HepG2 (cell line): ENCODE results near the gene FAM181A. TPM values are rescaled to one million over a fixed set of nuclear protein-coding genes. Genes with fewer than 3 reads are reported as not detected.

ENCODE experiments used
- GABPA ChIP-seq, 2 experiments: IDR thresholded peaks; 2 replicates each; pipeline ENCODE4 v1.6.1; 2011 to 2016; ENCODE audit warnings: low read depth in 2 of 2, low read length in 1 of 2, missing biosample characterization in 1 of 2, missing genetic modification characterization in 1 of 2
- GATA4 ChIP-seq: sonication (generic); IDR thresholded peaks from 2 replicates; pipeline ENCODE4 v1.6.1; 2016; ENCODE audit warnings: antibody characterized with exemption, low read depth, borderline replicate concordance
- ISX ChIP-seq: sonication (generic); formaldehyde crosslinking; conservative IDR thresholded peaks from 2 replicates; pipeline ENCODE4 v1.5.0; 2020; ENCODE audit warnings: missing genetic modification reagents
- NFYC ChIP-seq: IDR thresholded peaks from 2 replicates; pipeline ENCODE4 v1.6.1; 2016; ENCODE audit warnings: missing genetic modification reagents, missing compliant biosample characterization
- NONO ChIP-seq, 2 experiments: fragments of 450-650 bp in 1 of 2; sonication (generic) in 1 of 2; formaldehyde crosslinking in 1 of 2; IDR thresholded peaks in 1 of 2; conservative IDR thresholded peaks in 1 of 2; 2 replicates each; pipeline versions ENCODE4 v1.6.1 to v1.8.0; 2017 to 2022; ENCODE audit warnings: mild to moderate bottlenecking in 1 of 2, missing genetic modification reagents in 1 of 2, moderate library complexity in 1 of 2
- RAD21 ChIP-seq: fragments of 450-650 bp; formaldehyde crosslinking; IDR thresholded peaks from 2 replicates; pipeline ENCODE4 v1.5.0; 2020; ENCODE audit warnings: mild to moderate bottlenecking
- TARDBP ChIP-seq: sonication (generic); formaldehyde crosslinking; IDR thresholded peaks from 2 replicates; pipeline ENCODE4 v1.8.0; 2022; ENCODE audit warnings: mild to moderate bottlenecking, missing genetic modification reagents
- TCF12 ChIP-seq, 2 experiments: fragments of 450-650 bp in 1 of 2; sonication (generic) in 1 of 2; formaldehyde crosslinking in 1 of 2; IDR thresholded peaks; 2 replicates each; pipeline versions ENCODE4 v1.6.1 to v1.8.0; 2017 to 2022; ENCODE audit warnings: antibody characterized with exemption in 1 of 2, mild to moderate bottlenecking in 1 of 2, missing genetic modification reagents in 1 of 2, moderate library complexity in 1 of 2
- ZFY ChIP-seq: sonication (generic); formaldehyde crosslinking; IDR thresholded peaks from 2 replicates; pipeline ENCODE4 v1.4.0; 2020; ENCODE audit warnings: missing genetic modification reagents
- ZIK1 ChIP-seq: sonication (generic); formaldehyde crosslinking; IDR thresholded peaks from 2 replicates; pipeline ENCODE4 v1.5.0; 2020; ENCODE audit warnings: mild to moderate bottlenecking, low read depth, missing genetic modification reagents, borderline replicate concordance
- ZNF335 ChIP-seq: sonication (generic); formaldehyde crosslinking; IDR thresholded peaks from 2 replicates; pipeline ENCODE4 v1.4.0; 2020; ENCODE audit warnings: missing genetic modification reagents
- ZNF432 ChIP-seq: sonication (generic); formaldehyde crosslinking; IDR thresholded peaks from 2 replicates; pipeline ENCODE4 v1.5.0; 2020; ENCODE audit warnings: missing genetic modification reagents, mild to moderate bottlenecking, borderline replicate concordance
- ZSCAN25 ChIP-seq: sonication (generic); formaldehyde crosslinking; IDR thresholded peaks from 2 replicates; pipeline ENCODE4 v1.8.0; 2022; ENCODE audit warnings: mild to moderate bottlenecking, missing genetic modification reagents
- polyA plus RNA-seq, 8 experiments: library from polyadenylated mRNA; depleted of rRNA in 3 of 8; stranded (reverse) in 7 of 8; unstranded in 1 of 8; fragments of >200 nt; fragmentation: Illumina TruSeq in 4 of 8; extraction: Trizol in 4 of 8; gene quantifications; 2 replicates each; pipeline versions ENCODE4 v1.2.1 to v1.2.3, GENCODE V29; 2011 to 2016; ENCODE audit warnings: low read depth in 4 of 8, missing spikeins in 1 of 8, mixed read lengths in 1 of 8; ENCODE audit not compliant: insufficient read depth in 1 of 8
- total RNA-seq, 5 experiments: library from RNA; depleted of rRNA; stranded (reverse); fragments of >200 nt; fragmentation: Illumina TruSeq; extraction: Trizol; gene quantifications; 2 replicates each; pipeline ENCODE4 v1.2.3, GENCODE V29; 2016; ENCODE audit warnings: low read depth in 1 of 5
- TF ChIP-seq, protein P1 (sequence below): sonication (generic); formaldehyde crosslinking; IDR thresholded peaks from 2 replicates; pipeline ENCODE4 v1.5.0; 2020; ENCODE audit warnings: mild to moderate bottlenecking, missing genetic modification reagents, borderline replicate concordance
- TF ChIP-seq, protein P2 (sequence below): fragments of 450-650 bp; IDR thresholded peaks from 2 replicates; pipeline ENCODE4 v1.6.1; 2017
- TF ChIP-seq, protein P3 (sequence below): IDR thresholded peaks from 2 replicates; pipeline ENCODE4 v1.6.1; 2012; ENCODE audit warnings: low read depth, low read length, improper control_type of control experiment
- TF ChIP-seq, protein P4 (sequence below): sonication (generic); formaldehyde crosslinking; IDR thresholded peaks from 2 replicates; pipeline ENCODE4 v1.8.0; 2022; ENCODE audit warnings: mild to moderate bottlenecking, missing genetic modification reagents; ENCODE audit not compliant: insufficient replicate concordance
- TF ChIP-seq, protein P5 (sequence below): sonication (generic); formaldehyde crosslinking; IDR thresholded peaks from 2 replicates; pipeline ENCODE4 v1.4.0; 2020; ENCODE audit warnings: missing genetic modification reagents
- TF ChIP-seq, protein P6 (sequence below): sonication (generic); formaldehyde crosslinking; IDR thresholded peaks from 2 replicates; pipeline ENCODE4 v1.8.0; 2022; ENCODE audit warnings: mild to moderate bottlenecking, missing genetic modification reagents

FAM181A gene
- total and polyA plus RNA-seq, 2 of the 13 experiments (the other 11 are each of a cell fraction or from before 2014, with no cell fraction given) = 1.1 to 1.5 TPM

DNA sequence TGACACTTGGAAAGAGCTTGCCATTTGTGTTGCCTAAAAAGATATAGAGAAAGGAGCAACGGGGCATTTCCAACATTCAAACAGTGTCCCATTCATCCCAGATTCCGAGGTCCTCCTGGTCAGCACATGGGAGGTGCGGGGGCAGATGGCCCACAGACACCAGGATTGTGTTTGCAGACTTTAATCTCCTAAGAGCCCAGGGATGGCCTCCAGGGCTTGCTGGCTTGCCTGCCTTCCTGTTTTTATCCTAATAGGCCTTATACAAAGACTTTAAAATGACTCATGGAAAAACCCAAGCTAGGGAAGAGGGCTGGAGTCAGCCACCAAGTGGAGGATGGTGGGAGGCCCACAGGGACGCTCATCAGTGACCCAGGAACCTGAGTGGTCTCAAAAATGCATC is 21.5 kb upstream of the FAM181A start (continued):
- TF ChIP-seq, protein P1, sequence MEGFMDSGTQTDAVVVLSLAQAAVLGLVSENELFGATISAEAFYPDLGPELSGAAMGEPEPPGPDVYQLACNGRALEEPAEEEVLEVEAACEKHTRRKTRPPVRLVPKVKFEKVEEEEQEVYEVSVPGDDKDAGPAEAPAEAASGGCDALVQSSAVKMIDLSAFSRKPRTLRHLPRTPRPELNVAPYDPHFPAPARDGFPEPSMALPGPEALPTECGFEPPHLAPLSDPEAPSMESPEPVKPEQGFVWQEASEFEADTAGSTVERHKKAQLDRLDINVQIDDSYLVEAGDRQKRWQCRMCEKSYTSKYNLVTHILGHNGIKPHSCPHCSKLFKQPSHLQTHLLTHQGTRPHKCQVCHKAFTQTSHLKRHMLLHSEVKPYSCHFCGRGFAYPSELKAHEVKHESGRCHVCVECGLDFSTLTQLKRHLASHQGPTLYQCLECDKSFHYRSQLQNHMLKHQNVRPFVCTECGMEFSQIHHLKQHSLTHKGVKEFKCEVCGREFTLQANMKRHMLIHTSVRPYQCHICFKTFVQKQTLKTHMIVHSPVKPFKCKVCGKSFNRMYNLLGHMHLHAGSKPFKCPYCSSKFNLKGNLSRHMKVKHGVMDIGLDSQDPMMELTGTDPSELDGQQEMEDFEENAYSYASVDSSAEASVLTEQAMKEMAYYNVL = peak; percentile 75; the same call in 1 of the 2 replicates
- no peak for TF ChIP-seq ZNF432
- TF ChIP-seq TARDBP = peak; percentile 17; the same call in 1 of the 2 replicates
- TF ChIP-seq RAD21 (CRISPR knock-in tag) = no peak
- TF ChIP-seq, protein P2, sequence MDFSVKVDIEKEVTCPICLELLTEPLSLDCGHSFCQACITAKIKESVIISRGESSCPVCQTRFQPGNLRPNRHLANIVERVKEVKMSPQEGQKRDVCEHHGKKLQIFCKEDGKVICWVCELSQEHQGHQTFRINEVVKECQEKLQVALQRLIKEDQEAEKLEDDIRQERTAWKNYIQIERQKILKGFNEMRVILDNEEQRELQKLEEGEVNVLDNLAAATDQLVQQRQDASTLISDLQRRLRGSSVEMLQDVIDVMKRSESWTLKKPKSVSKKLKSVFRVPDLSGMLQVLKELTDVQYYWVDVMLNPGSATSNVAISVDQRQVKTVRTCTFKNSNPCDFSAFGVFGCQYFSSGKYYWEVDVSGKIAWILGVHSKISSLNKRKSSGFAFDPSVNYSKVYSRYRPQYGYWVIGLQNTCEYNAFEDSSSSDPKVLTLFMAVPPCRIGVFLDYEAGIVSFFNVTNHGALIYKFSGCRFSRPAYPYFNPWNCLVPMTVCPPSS = no peak
- TF ChIP-seq, protein P3, sequence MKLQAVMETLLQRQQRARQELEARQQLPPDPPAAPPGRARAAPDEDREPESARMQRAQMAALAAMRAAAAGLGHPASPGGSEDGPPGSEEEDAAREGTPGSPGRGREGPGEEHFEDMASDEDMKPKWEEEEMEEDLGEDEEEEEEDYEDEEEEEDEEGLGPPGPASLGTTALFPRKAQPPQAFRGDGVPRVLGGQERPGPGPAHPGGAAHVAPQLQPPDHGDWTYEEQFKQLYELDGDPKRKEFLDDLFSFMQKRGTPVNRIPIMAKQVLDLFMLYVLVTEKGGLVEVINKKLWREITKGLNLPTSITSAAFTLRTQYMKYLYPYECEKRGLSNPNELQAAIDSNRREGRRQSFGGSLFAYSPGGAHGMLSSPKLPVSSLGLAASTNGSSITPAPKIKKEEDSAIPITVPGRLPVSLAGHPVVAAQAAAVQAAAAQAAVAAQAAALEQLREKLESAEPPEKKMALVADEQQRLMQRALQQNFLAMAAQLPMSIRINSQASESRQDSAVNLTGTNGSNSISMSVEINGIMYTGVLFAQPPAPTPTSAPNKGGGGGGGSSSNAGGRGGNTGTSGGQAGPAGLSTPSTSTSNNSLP = no peak
- TF ChIP-seq GATA4 = peak; percentile 53; the same call in 1 of the 2 replicates
- no peak for TF ChIP-seq NFYC (CRISPR knock-in tag)
- TF ChIP-seq, protein P4, sequence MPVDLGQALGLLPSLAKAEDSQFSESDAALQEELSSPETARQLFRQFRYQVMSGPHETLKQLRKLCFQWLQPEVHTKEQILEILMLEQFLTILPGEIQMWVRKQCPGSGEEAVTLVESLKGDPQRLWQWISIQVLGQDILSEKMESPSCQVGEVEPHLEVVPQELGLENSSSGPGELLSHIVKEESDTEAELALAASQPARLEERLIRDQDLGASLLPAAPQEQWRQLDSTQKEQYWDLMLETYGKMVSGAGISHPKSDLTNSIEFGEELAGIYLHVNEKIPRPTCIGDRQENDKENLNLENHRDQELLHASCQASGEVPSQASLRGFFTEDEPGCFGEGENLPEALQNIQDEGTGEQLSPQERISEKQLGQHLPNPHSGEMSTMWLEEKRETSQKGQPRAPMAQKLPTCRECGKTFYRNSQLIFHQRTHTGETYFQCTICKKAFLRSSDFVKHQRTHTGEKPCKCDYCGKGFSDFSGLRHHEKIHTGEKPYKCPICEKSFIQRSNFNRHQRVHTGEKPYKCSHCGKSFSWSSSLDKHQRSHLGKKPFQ (CRISPR knock-in tag) = peak; percentile 19
- TF ChIP-seq TCF12 (IDR thresholded peaks at IDR 0.05) = no peak
- no peak for TF ChIP-seq TCF12 (CRISPR knock-in tag; IDR thresholded peaks at IDR 0.05)
- TF ChIP-seq ZNF335 = no peak
- TF ChIP-seq ZSCAN25 (CRISPR knock-in tag) = no peak
- TF ChIP-seq, protein P5, sequence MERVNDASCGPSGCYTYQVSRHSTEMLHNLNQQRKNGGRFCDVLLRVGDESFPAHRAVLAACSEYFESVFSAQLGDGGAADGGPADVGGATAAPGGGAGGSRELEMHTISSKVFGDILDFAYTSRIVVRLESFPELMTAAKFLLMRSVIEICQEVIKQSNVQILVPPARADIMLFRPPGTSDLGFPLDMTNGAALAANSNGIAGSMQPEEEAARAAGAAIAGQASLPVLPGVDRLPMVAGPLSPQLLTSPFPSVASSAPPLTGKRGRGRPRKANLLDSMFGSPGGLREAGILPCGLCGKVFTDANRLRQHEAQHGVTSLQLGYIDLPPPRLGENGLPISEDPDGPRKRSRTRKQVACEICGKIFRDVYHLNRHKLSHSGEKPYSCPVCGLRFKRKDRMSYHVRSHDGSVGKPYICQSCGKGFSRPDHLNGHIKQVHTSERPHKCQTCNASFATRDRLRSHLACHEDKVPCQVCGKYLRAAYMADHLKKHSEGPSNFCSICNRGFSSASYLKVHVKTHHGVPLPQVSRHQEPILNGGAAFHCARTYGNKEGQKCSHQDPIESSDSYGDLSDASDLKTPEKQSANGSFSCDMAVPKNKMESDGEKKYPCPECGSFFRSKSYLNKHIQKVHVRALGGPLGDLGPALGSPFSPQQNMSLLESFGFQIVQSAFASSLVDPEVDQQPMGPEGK (CRISPR knock-in tag) = peak; percentile 77
- TF ChIP-seq GABPA (IDR thresholded peaks at IDR 0.05; ENCODE audit: low read depth, low read length) = no peak
- TF ChIP-seq GABPA (CRISPR knock-in tag; IDR thresholded peaks at IDR 0.05; ENCODE audit: low read depth) = no peak
- no peak for TF ChIP-seq ISX (CRISPR knock-in tag)
- no peak for TF ChIP-seq ZIK1 (CRISPR knock-in tag)
- TF ChIP-seq NONO (IDR thresholded peaks at IDR 0.05) = no peak
- no peak for TF ChIP-seq NONO (CRISPR knock-in tag; conservative IDR thresholded peaks at IDR 0.05)
- TF ChIP-seq, protein P6, sequence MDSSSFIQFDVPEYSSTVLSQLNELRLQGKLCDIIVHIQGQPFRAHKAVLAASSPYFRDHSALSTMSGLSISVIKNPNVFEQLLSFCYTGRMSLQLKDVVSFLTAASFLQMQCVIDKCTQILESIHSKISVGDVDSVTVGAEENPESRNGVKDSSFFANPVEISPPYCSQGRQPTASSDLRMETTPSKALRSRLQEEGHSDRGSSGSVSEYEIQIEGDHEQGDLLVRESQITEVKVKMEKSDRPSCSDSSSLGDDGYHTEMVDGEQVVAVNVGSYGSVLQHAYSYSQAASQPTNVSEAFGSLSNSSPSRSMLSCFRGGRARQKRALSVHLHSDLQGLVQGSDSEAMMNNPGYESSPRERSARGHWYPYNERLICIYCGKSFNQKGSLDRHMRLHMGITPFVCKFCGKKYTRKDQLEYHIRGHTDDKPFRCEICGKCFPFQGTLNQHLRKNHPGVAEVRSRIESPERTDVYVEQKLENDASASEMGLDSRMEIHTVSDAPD = no peak
- TF ChIP-seq ZFY (CRISPR knock-in tag) = peak; percentile 64
